GM12892 (cell line): Measurements from ENCODE around the gene PNO1.

Experiments used
- POLR2A ChIP-seq: IDR thresholded peaks from 2 replicates; pipeline ENCODE4 v1.6.1; 2011; ENCODE audit warnings: low read depth, low read length, control low read depth
- POLR2AphosphoS5 ChIP-seq: IDR thresholded peaks from 2 replicates; pipeline ENCODE4 v1.6.1; 2011; ENCODE audit warnings: low read depth, low read length, control low read depth
- TAF1 ChIP-seq: IDR thresholded peaks from 2 replicates; pipeline ENCODE4 v1.6.1; 2011; ENCODE audit warnings: low read depth, mild to moderate bottlenecking, control low read depth, low read length, borderline replicate concordance

GRCh38 chr2:68169308-68169707, 11.6 kb downstream of the PNO1 start:
- TF ChIP-seq TAF1 (no peak), POLR2A (no peak), POLR2AphosphoS5 (no peak)
